Fibroblast of the conjunctiva (primary cell): ENCODE data around the gene ADAMTSL4.
"Not testable (repeated sequence)": the region's sequence is repeated elsewhere in the genome, so short reads cannot be mapped to it uniquely, and the experiment has no call there.

Source experiments
- DNase-seq: peaks from one replicate; pipeline ENCODE4 v3.0.0-alpha.2; 2010; ENCODE audit warnings: low read depth

The ADAMTSL4 gene

GRCh38 chr1:150596095-150596892 lies 47.1 kb downstream of the ADAMTSL4 start:
- DNase-seq, result no peak

DNA sequence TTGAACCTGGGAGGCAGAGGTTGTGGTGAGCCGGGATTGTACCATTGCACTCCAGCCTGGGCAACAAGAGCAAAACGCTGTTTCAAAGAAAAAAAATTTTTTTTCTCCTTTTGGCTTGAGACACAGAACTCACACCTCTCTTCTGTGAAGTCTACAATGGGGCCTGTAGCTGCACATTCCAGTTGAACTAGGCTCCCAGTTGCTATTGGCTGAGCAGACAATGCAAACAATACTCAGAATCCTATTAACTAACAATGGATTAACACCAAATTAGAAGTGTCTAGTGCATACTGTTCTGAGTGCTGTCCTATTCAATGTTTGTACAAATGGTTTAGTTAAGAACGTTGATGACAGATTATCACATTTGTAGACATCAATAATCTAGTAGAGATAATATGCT lies 47.8 kb downstream of the ADAMTSL4 start:
- no peak for DNase-seq

DNA sequence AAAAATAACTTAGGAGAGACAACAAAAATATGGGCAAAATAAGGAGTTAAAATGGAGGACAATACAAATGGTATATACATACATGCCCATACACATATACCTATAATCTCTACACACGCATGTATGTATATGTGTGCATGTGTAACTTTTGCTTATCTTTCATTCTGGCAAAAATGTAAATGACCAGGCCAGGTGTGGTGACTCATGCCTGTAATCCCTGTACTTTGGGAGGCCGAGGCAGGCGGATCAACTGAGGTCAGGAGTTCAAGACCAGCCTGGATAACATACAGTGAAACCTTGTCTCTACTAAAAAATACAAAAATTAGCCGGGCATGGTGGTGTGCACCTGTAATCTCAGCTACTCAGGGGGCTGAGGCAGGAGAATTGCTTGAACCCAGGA lies 49.1 kb downstream of the ADAMTSL4 start:
- not testable (repeated sequence) for DNase-seq

- DNase-seq, result no peak
Measured at GRCh38 chr1:150601540-150601939, 52.3 kb downstream of the ADAMTSL4 start.

GRCh38 chr1:150602372-150602771 lies 53.2 kb downstream of the ADAMTSL4 start:
- DNase-seq, result not testable (repeated sequence)

- no peak for DNase-seq
Measured at GRCh38 chr1:150603711-150604110, 54.5 kb downstream of the ADAMTSL4 start.

DNA sequence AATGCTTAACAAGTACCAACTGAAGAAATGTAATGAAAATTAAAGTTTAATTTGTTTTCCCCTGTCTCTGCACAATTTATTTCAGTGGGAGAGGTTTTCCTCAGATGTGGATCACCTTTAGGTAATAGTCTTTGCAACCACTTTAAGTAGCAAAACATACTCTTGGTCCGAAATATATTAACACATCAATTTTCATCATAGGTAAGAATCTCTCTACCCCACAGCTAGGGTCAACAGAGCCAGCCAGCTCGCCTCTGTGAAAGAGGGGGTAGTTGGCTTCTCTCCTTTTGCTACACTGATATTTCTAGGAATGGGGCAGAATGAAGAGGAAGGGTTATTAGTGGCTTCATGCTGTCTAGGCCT lies 55.0 kb downstream of the ADAMTSL4 start:
- no peak for DNase-seq

- not testable (repeated sequence) for DNase-seq
Measured at GRCh38 chr1:150605451-150605731, 56.2 kb downstream of the ADAMTSL4 start.

- no peak for DNase-seq
Measured at GRCh38 chr1:150606463-150607142, 57.4 kb downstream of the ADAMTSL4 start.

GRCh38 chr1:150609732-150610131 lies 60.5 kb downstream of the ADAMTSL4 start:
- DNase-seq, result no peak
